NCI-H774 (cell line): ENCODE measurements around the gene B9D2.
"Not testable (repeated sequence)": the region's sequence is repeated elsewhere in the genome, so short reads cannot be mapped to it uniquely, and the experiment has no call there.

Source experiments
- DNase-seq: peaks from one replicate; lab custom pipeline; 2025; lab: John Stamatoyannopoulos, UW

The B9D2 gene, protein sequence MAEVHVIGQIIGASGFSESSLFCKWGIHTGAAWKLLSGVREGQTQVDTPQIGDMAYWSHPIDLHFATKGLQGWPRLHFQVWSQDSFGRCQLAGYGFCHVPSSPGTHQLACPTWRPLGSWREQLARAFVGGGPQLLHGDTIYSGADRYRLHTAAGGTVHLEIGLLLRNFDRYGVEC

DNA sequence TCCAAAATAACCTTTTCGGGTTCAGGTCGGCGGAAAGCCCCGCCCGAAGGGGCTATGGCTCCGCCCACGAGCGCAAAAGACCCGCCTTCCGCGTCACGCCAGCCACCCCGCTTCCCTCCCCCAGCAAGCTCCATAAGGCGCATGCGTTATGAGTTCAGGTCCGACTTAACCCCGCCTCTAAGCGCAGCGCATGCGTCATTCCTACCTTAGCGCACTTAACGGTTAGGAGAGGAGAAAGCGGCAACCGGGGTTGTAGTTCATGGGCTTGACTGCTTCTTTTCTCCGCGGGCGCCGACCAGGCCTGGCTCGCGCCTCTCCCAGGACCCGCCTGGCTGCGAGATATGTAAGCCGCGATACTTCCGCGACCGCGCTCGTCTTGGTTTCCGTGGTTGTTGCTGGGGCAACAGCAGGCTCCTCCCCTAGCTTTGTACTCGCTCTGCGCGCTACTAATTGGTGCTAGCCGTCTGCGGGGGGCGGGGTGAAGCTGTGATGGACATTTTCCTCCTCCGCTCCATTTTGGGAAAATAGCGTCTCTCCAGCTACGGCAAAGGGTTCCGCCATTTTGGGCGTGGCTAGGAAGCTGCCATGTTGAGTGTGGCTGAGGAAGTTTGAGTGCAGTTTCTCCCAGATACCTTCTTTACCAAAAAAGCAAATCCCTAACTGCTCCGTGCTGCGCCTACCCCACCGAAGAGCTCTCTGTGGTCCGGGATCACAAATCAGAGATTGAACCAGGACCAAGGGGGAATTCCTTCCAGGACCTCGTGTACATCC, at the start of gene B9D2:
B9D2 (minus strand) TSS at position 397 of the 771 bp plus-strand sequence. CDS start 630 bp downstream, outside the sequence.
- peak; percentile 95 for DNase-seq

DNA sequence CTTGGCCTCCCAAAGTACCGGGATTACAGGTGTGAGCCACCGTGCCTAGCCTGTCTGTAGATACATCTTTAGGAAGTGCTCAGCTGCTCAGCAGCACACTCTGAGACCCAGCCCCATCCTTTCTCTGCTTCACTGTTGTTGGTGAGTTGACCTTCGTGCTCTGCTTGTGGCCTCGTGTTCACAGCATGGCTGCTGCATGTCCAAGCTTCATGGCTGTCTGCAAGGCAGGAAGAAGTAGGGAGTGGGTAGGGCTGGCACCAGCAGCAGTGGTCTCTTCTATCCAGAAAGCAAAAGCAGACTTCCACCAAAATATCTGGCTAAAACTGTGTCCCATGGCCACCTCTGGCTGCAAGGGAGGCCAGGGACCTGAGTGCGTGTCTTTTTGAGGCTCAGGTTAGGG, 49.0 kb upstream of the B9D2 start:
- no peak for DNase-seq

DNA sequence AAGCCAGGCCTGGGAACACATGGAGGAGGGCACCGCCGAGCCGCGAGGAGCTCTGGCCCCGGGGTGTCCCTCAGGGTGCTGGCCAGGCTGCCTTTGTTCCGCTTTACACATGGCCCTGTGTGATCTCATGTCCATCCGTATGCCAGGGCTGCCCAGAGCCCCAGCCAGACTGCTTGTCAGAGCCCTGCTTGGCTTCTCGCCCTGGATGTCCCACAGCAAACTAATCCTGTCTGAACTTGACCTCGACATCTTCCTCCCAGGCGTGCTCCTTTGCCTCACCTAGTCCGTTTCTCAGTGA, 48.0 kb upstream of the B9D2 start:
- no peak for DNase-seq

DNA sequence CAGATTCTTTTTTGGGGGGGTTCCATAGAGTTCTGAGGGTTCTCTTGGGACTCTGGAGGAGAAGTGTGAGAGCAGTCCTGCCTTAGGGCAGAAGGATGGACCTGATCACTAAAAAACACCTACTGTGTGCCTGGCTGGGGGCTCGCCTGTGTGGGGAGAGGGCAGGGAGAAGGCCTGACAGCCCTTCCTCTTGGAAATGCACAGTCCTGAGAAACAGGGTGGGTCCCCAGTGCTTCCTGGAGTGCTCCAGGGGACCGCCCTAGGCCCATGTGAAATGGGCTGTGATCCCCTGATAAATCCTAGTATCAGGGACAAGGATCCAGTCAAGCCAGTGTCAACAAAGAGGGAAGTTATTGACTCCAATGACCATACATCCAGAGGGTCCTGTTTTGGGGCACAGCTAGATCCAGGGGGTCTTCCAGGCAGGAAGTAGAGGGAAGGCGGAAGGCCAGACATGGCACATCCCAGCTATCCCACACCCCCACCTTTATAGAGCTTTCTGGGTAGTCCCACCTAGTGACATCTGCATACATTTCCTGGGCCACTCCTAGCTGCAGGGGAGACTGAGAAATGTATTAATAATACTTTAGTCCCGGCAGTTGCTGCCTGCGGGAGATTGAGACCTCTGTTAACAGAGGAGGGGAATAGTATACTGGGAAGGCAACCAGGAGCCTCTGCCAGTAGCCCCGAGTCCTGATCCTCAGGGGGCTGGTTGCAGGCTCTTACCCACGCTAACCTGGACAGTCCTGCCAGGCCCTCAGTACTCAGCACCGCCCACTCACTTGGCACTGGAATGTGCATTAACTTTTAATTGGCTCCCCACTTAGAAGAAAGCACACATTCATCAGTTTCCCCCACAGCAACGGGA, 47.4 kb upstream of the B9D2 start:
- no peak for DNase-seq

DNA sequence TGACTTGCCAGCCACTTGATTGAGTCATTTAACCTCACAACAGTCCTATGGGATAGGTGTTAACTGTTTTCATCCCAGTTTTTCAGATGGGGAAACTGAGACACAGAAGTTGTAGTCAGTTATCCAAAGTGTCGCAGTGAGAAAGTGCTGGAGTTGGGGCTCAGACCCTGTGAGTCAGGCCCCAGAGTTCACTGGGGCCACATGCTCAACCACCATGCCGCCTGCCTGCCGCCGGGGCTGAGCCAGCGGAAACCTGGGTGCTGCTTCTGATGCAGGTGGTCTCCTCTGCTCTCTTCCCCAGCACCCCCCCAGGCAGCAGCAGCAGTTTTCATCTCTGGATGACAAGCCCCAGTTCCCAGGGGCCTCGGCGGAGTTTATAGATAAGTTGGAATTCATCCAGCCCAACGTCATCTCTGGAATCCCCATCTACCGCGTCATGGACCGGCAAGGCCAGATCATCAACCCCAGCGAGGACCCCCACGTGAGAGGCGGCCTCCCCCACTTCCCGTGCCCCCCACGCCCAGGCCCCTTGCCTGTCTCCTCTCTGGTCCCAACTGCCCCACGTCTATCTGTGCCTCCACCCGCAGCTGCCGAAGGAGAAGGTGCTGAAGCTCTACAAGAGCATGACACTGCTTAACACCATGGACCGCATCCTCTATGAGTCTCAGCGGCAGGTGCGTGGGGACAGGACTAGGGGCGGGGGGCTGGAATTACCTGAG, 46.5 kb upstream of the B9D2 start:
- no peak for DNase-seq

DNA sequence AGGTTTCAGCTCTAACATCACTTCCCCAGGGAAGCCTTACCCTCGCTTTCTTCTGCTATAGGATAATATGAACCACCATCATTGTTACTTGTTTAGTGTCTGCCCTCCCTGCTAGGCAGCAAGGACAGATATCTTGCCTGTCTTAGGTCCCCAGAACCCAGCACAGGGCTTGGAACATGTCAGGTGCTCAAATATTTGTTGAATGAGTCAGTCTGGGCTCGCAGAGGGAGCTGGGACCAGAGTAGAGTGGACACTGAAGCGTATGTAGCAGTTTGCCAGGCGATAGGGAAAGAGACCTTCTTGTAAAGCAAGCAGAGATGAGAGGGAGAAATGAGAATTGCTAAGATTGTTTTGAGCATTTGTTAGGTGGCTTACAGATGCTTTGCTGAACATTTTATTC, 45.3 kb upstream of the B9D2 start:
- peak; percentile 67 for DNase-seq

DNA sequence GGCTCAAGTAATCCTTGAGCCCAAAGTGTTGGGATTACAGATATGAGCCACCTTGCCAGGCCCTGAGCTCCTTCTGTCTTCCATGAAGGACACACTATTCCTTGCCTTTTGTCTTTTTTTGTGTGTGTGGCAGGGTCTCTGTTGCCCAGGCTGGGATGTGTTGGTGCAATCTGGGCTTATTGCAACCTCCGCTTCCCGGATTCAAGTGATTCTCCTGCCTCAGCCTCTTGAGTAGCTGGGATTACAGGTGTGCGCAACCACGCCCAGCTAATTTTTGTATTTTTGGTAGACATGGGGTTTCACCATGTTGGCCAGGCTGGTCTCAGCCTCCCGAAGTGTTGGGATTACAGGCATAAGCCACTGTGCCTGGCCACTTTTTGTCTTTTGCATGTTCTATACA, 44.9 kb upstream of the B9D2 start:
- DNase-seq: not testable (repeated sequence)

DNA sequence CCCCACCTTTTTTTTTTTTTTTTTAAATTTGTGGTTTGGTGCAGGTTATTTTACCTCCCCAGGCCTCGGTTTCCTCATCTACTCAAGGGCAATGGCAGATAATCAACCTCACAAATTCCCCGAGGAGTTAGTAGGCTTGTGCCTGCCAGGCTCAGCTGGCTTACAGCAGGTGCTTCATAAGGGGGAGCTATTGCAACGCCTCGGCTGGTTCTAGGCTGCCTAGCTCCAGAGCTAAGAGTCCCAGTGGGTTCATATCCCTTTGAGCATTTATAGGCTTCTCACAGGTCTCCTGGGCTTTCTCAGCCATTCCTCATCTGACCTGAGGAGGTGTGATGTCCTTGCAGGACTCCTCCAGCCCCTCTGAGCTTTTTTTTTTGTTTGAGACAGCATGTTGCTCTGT, 44.3 kb upstream of the B9D2 start:
- no peak for DNase-seq

DNA sequence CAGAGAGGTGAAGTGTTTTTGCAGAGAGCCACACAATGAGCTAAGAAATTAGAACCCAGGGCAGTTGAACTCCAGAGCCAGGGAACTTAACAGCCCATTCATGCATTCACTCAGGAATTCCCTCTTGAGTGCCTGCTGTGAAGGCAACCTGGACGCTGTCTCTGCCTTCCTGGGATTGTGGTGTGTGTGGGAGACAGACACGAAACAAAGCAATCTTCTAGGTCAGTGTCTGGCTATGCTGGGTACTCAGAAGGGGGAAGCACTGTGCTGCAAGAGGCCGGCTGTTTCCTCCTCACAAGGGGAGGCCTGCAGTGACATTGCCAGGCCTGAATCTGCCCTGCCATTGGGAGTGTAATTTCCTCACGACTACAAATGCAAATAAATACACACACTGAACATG, 43.3 kb upstream of the B9D2 start:
- DNase-seq: no peak

DNA sequence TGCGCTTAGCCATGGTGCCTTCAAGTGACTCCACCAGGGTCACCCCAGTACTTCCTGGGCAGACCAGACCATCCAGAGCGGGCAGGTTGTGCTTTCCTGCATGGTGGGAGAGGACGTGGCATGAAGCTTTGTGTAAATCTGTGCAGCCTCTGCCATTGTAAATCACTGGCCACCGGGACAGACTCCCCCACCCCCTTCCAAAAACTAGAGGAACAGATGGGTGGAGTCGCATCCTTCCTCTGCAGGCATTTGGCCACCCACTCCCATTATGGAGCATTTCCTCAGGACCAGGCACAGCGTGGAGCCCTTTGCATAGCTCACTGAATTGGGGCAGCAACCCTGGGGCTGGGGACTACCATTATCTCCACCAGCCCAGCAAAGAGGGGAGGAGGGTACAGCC, 41.8 kb upstream of the B9D2 start:
- no peak for DNase-seq

DNA sequence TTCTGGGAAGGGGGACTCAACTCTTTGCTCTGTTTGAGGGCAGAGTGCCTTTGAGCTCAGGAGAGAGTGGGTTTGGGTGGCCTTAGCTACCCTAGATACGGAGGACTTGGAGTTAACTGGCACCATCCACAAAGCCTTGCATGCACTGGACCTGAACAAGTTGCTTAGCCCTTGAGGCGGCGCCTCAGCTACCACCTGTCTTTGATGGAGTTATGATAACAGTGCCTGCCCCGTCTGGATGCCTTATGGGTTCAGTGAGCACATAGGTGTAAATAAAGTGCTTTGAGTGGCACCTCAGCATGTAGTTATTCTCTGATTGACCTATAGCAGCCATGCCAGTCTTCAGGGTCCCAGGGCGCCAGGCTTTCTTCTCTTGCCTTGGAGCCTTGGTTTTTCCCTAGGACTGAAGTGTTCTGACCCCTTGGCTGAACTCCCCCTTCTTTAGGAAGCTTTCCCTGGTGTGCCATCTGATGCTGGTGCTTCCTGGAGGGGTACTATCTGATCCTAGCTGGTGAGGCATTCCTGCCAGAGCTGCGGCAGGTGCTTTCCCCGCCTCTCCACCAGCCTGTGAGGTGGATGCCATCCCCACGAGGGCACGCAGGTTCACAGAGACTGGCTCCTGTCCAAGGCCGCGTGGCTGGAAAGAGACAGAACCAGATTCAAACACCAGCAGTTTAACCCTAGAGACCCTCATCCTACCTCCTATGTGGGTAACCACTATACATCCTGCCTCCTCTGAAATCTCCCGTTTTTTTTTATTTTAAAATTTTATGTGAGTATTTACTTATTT, 39.4 kb upstream of the B9D2 start:
- no peak for DNase-seq

DNA sequence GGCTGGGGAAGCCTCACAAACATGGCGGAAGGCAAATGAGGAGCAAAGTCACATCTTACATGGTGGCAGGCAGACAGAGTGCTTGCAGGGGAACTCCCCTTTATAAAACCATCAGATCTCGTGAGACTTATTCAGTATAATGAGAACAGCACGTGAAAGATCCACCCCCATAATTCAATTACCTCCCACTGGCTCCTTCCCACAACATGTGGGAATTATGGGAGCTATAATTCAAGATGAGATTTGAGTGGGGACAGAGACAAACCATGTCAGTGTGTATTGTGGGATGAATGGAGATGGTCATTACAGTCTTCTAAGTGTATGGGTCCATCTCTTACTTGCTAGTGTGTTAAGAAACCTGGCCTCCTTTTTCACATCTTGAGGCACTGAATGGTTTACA, 38.1 kb upstream of the B9D2 start:
- DNase-seq: no peak

DNA sequence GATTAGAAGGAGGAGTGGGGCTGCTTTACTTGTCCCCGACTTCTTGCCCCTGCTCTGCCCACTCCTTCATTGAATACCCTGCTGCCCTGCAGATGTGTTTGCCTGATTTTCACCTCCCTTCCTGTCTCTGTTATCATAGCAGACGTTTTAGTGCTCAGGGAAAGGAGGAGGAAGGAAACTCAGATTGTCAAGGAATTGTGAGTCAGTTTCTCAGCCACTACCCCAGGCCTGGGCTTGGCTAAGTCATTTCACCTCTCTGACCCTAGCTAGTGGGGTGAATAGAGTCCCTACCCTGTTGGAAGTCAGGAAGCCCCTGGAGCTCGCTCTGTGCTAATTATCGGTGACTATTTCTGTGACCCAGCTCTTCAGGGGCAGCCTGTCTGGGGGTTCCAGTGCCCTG, 37.5 kb upstream of the B9D2 start:
- no peak for DNase-seq

DNA sequence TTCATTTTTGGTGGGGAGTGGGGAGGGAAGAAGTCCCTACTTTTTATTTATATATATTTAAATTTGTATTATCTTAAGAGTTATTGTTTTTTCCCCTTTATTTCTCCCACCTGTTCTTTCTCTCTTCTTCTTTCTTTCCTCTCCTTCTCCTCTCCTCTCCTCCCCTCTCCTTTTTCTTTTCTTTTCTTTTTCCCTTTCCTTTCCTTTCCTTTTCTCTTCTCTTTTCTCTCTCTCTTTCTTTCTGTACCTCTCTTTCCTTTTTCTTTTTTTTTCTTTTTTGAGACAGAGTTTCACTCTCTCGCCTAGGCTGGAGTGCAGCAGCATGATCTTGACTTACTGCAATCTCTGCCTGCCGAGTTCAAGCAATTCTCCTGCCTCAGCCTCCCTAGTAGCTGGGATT, 35.6 kb upstream of the B9D2 start:
- no peak for DNase-seq

DNA sequence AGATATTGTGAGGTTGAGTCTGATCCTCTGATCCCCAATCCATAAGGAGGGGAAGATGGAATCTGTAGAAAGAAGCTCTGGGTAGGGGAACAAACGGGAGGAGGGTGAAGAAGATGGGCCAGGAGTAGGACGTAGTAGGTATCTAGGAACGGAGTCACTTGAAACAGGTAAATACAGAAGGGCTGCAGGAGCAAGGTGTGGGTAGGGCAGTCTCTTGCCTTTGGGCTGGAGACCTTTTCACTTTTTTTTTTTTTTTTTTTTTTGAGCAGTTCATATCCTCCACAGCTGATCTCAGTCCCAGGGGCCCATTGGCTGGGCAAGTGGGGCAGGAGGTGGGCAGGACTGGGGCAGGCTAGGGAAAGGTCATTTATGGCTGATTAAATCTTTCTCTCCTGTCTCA, 35.1 kb upstream of the B9D2 start:
- DNase-seq: no peak

DNA sequence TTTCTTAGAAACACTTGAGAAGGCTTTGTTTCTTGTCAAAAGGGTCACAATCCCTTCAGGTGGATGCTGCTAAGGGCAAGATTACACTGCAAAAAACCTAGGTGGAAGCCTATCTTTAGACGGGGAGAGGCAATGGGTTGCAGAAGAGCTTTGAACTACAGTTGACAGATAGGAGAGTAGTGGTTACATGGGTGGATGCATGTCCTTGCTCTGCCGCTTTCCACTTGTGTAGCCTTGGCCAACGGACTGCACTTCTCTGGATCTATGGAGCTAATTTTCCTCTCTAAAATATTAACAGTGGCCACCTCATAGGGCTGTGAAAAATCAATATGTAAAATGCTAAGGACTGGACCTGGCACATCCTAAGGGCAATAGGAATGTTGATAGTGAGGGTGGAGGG, 34.6 kb upstream of the B9D2 start:
- no peak for DNase-seq

DNA sequence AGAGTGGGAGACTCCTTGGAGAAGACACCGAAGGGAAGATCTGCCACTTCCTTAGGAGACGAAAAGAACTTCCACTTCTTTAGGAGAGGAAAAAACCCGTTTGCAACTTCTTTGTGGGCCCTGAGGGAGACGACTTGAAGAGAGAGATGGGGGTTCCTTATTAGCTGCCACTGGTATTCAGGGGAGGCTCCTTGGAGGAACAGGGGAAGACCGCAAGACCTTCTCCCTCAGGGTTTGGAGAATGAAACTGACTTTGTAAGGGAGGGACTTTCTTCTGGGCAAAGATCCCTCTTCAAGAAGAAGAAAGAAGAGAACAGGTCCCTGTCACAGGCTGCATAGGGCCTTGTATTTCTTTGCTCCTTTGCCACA, 34.1 kb upstream of the B9D2 start:
- DNase-seq: no peak

DNA sequence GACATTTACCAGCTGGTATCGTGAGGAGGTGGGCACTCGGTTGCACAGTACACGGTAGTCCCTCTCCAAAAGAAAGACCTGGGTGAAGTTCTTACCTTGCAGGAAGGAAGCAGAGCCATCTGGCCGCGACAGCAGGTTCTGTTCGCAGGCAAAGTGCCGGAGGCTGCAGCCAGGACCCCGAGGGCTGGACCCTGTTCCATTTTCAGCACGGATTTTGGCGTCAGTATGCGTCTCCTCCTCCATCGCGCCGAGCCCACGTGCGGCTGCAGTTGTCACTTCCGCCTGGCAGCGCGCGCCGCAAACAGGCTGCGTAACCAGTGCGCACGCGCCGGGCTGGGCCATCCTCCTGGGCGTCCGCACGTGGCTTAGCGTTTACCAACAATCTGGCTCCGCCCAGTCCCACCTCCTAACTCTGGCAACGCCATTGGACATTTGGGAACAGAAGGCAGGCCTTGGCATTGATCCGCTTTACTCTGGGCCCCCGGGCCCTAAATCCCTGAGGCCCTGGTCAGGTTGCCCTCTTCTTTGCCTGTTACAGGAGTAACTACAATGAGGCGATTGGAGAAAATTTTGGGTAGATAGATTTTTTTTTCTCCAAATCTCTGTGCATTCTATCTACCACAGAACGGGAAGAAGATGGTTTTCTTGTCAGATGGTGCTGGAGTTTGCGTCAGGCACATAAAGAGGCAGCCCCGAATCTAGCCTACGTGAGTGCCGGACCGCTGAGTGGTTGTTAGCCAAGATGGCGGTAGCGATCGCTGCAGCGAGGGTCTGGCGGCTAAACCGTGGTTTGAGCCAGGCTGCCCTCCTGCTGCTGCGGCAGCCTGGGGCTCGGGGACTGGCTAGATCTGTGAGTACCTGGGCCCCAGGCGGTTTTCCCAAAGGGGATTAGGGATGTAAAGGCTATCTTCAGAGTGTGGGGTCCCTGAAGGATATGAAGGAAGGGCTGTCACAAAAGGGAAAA, 33.4 kb upstream of the B9D2 start, which contains the start of the genes BCKDHA and EXOSC5:
BCKDHA (plus strand) TSS at position 733 of the 964 bp plus-strand sequence; CDS start at position 743, 10 bp downstream.
EXOSC5 (minus strand) TSS at position 274 of the 964 bp plus-strand sequence; CDS start at position 243, 31 bp downstream.
- DNase-seq: peak; percentile 99

DNA sequence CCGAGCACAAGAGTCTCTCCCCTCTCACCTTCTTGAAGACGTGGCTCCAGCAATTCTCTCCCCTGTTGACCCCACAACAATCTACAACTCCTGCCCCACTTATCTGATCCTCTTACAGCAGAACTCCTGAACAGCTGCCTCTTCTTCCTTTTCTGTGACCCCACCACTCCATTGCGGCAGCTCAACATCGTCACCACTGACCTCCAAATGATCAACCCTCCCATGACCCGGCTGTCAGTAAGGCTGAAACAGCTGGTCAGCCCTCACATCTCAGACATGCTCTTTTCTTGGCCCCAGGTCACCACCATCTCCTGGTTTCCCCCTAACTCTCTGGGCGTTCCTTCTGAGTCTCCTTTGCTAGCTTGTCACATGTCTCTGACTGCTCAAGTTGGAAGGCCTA, 31.4 kb upstream of the B9D2 start:
- no peak for DNase-seq

DNA sequence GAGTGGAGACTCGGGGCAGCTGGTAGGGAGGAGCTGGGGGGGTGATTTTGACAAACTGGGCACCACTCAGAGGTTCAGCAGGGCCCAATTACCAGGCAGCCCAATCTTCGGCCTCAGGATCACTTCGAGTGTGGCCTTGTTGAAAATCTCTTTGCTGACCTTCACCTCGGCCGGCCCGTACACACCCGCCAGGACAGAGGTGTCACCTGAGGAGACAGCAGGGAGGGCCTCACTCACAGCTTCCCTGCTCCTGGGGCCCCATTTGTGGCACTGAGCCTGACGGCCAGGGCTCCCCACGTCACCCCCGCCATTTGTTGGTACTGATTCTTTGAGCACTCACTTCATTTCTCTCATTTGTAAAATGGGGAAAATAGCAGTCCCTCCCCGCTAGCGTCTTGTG, 28.8 kb upstream of the B9D2 start:
- DNase-seq: no peak
